Left ventricle myocardium inferior (tissue), 1 donor: ENCODE measurements around the gene LRRC1. TPM values are rescaled to one million over a fixed set of nuclear protein-coding genes. Genes with fewer than 3 reads are reported as not detected.

ENCODE experiments used
- DNase-seq: peaks from one replicate; pipeline ENCODE4 v3.0.0-alpha.2; 2020
- H3K27ac ChIP-seq: fragments of 200-600 bp; replicated peaks from 2 replicates; pipeline ENCODE4 v1.8.0; 2021
- H3K27me3 ChIP-seq: fragments of 200-600 bp; 2 replicates; pipeline ENCODE4 v1.8.0; 2021; ENCODE audit warnings: low read depth
- H3K36me3 ChIP-seq: fragments of 200-600 bp; 2 replicates; pipeline ENCODE4 v1.8.0; 2021
- H3K4me1 ChIP-seq: fragments of 200-600 bp; 2 replicates; pipeline ENCODE4 v1.8.0; 2021
- H3K4me3 ChIP-seq: fragments of 200-600 bp; 2 replicates; pipeline ENCODE4 v1.8.0; 2021; ENCODE audit warnings: mild to moderate bottlenecking, moderate library complexity
- H3K9me3 ChIP-seq: fragments of 200-600 bp; replicated peaks from 2 replicates; pipeline ENCODE4 v1.8.0; 2021
- intact Hi-C: fragments of 100-400 bp; cut with micrococcal nuclease; formaldehyde crosslinking; loops from one replicate; pipeline ENCODE4 v1.11.0; 2022
- total RNA-seq: library from RNA; stranded (reverse); fragmentation: NEBNext Ultra II Directional; extraction: Animal tissue kit (Norgen Biotek cat#: 25700); gene quantifications from one replicate; pipeline ENCODE4 v1.2.1, GENCODE V29; 2021
- TF ChIP-seq, protein P1 (sequence below): fragments of 200-600 bp; IDR thresholded peaks from 2 replicates; pipeline ENCODE4 v1.8.0; 2021; ENCODE audit warnings: antibody characterized with exemption, mild to moderate bottlenecking, borderline replicate concordance
- donor health status: DM: no; HTN: yes; CAD: no; lungs with severe emphysema.

Gene LRRC1
- total RNA-seq, 1 donor from 2014 or later: 2.7 TPM

GRCh38 chr6:53877151-53877550 lies 82.3 kb downstream of the LRRC1 start:
- Histone ChIP-seq H3K27ac (no peak overlapping the region), H3K27me3 (no peaks in the 10 kb centered on the region), H3K9me3 (peaks cover 7% of the 10 kb centered on the region), H3K4me3 (no peak overlapping the region), H3K36me3 (no peaks in the 10 kb centered on the region), H3K4me1 (no peaks in the 10 kb centered on the region)
- intact Hi-C loops: no loop called here
- DNase-seq: no peak
- TF ChIP-seq, protein P1, sequence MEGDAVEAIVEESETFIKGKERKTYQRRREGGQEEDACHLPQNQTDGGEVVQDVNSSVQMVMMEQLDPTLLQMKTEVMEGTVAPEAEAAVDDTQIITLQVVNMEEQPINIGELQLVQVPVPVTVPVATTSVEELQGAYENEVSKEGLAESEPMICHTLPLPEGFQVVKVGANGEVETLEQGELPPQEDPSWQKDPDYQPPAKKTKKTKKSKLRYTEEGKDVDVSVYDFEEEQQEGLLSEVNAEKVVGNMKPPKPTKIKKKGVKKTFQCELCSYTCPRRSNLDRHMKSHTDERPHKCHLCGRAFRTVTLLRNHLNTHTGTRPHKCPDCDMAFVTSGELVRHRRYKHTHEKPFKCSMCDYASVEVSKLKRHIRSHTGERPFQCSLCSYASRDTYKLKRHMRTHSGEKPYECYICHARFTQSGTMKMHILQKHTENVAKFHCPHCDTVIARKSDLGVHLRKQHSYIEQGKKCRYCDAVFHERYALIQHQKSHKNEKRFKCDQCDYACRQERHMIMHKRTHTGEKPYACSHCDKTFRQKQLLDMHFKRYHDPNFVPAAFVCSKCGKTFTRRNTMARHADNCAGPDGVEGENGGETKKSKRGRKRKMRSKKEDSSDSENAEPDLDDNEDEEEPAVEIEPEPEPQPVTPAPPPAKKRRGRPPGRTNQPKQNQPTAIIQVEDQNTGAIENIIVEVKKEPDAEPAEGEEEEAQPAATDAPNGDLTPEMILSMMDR: no peak

DNA sequence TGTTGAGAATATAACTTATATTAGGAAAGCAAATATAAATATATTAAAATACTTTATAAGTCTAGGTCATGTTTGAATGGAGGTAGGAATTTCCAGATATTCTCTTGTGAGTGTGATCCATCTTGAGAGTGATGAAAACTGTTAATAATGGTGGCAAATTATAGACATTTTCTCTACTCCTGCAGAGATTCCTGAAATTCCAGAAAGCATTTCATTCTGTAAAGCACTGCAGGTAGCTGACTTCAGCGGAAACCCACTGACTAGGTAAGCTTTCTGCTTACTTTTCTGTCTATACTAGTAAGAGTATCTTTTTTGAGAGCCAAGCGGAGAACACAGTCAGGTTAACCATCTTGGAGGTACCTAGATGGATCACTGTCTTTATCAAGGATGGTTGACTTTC lies 84.0 kb downstream of the LRRC1 start:
- Histone ChIP-seq H3K27ac (no peak overlapping the region), H3K27me3 (no peaks in the 10 kb centered on the region), H3K4me3 (no peak overlapping the region), H3K4me1 (no peaks in the 10 kb centered on the region), H3K9me3 (no peaks in the 10 kb centered on the region), H3K36me3 (no peaks in the 10 kb centered on the region)
- DNase-seq: no peak
- TF ChIP-seq, protein P1: no peak
- intact Hi-C loops: no loop called here

DNA sequence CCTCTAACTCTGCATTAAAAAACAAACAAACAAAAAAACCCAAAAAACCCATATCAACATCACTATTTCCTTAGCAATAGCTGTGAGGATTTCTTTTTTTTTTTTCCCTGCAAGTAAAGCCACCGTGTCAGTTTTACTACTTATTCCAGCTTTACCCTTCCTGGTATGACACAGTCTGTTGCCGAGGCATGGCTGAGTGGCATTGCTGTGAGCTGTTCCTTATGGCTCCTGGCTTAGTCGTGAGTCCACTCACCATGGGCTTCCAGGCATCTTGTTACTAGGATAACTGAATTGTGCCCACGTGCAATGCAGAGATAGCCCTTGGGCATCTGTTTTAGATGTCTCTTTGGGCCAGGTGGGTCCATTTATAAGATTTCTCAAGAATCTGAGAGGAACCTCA lies 84.8 kb downstream of the LRRC1 start:
- Histone ChIP-seq H3K27me3 (no peaks in the 10 kb centered on the region), H3K9me3 (no peaks in the 10 kb centered on the region), H3K4me1 (no peaks in the 10 kb centered on the region), H3K36me3 (no peaks in the 10 kb centered on the region), H3K4me3 (no peak overlapping the region), H3K27ac (no peak overlapping the region)
- TF ChIP-seq, protein P1: no peak
- DNase-seq: no peak
- intact Hi-C loops: no loop called here

- H3K4me1 ChIP-seq: no peaks in the 10 kb centered on the region
- no peak overlapping the region for H3K4me3 ChIP-seq
- H3K27me3 ChIP-seq: no peaks in the 10 kb centered on the region
- intact Hi-C loops: no loop called here
- no peaks in the 10 kb centered on the region for H3K9me3 ChIP-seq
- DNase-seq: no peak
- TF ChIP-seq, protein P1: no peak
- no peaks in the 10 kb centered on the region for H3K36me3 ChIP-seq
- no peak overlapping the region for H3K27ac ChIP-seq
Measured at GRCh38 chr6:53887316-53887715, 92.5 kb downstream of the LRRC1 start.

DNA sequence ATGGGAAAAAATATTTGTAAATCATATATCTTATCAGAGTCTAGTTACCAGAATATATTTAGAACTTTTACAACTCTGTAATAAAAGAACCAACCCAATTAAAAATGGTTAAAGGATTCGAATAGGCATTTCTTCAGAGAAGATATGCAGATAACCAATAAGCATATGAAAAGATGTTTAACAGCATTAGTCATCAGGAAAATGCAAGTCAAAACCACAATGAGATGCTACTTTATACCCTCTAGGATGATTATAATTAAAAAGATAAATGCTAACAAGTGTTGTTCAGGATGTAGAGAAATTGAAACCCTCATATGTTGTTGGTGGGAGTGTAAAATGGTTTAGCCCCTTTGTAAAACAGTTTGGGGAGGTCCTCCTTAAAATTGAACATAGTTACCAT lies 94.1 kb downstream of the LRRC1 start:
- Histone ChIP-seq H3K27me3 (no peaks in the 10 kb centered on the region), H3K4me1 (no peaks in the 10 kb centered on the region), H3K9me3 (no peaks in the 10 kb centered on the region), H3K27ac (no peak overlapping the region), H3K4me3 (no peak overlapping the region), H3K36me3 (no peaks in the 10 kb centered on the region)
- TF ChIP-seq, protein P1: no peak
- intact Hi-C loops: no loop called here
- DNase-seq: no peak

GRCh38 chr6:53889365-53889764 lies 94.6 kb downstream of the LRRC1 start:
- no peaks in the 10 kb centered on the region for H3K36me3 ChIP-seq
- H3K4me1 ChIP-seq: no peaks in the 10 kb centered on the region
- DNase-seq: no peak
- H3K27me3 ChIP-seq: no peaks in the 10 kb centered on the region
- intact Hi-C loops: no loop called here
- no peaks in the 10 kb centered on the region for H3K9me3 ChIP-seq
- no peak overlapping the region for H3K4me3 ChIP-seq
- TF ChIP-seq, protein P1: no peak
- H3K27ac ChIP-seq: no peak overlapping the region
